Nephron progenitor cell (in vitro differentiated cells): ENCODE measurements around the gene KLK10.
"Not testable (repeated sequence)": the region's sequence is repeated elsewhere in the genome, so short reads cannot be mapped to it uniquely, and the experiment has no call there.

Experiments used
- DNase-seq: peaks from one replicate; pipeline ENCODE4 v3.0.0; 2021
- H3K27ac Mint-ChIP-seq: 2 replicates; pipeline ENCODE4 v1.8.0; 2021; ENCODE audit warnings: mild to moderate bottlenecking, moderate library complexity, mixed read lengths
- H3K27me3 Mint-ChIP-seq: 2 replicates; pipeline ENCODE4 v1.8.0; 2021; ENCODE audit warnings: mild to moderate bottlenecking, low read depth, mixed read lengths; ENCODE audit not compliant: poor library complexity
- H3K36me3 Mint-ChIP-seq: 2 replicates; pipeline ENCODE4 v1.8.0; 2021; ENCODE audit warnings: low read depth, mixed read lengths
- H3K4me1 Mint-ChIP-seq: 2 replicates; pipeline ENCODE4 v1.8.0; 2021; ENCODE audit warnings: mixed read lengths
- H3K4me3 Mint-ChIP-seq: 2 replicates; pipeline ENCODE4 v1.8.0; 2021; ENCODE audit warnings: mild to moderate bottlenecking, moderate library complexity, mixed read lengths
- H3K9me3 Mint-ChIP-seq: 2 replicates; pipeline ENCODE4 v1.8.0; 2021; ENCODE audit warnings: mild to moderate bottlenecking, moderate library complexity, mixed read lengths
- TF ChIP-seq, protein P1 (sequence below): fragments of 200-600 bp; sonication (generic); IDR thresholded peaks from 2 replicates; pipeline ENCODE4 v1.5.0; 2021; ENCODE audit warnings: antibody characterized with exemption

The KLK10 gene

DNA sequence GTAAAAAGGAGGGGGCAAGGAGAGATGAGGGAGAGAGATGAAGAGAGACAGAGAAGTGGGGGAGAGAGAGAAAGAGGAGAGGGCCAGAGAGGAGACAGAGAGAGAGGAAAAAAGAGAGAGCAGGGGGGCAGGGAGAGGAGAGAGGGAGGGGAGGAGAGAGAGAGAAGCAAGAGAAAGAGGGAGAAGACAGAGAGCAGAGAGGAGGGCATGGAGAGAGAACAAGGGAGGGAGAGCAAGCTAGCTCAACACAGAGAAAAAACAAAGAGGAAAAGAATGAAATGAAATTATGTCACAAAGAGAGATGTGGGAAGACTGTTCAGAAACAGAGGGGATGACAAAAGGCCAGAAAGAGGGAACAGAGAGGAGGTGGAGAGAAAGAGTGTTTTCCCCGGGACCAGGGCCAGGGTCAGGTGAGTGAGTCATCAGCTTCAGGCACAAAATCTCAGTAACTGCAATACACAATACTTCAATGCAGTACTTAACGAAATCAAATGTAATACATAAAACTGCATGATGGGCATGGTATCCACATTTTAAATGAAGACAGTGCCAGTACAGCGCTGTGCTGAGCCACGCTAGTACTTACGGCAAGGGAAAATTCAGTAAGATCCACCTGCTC is 40.6 kb downstream of the KLK10 start:
- peaks cover 73% of the 10 kb centered on the region for H3K4me1 Mint-ChIP-seq
- no peak overlapping the region for H3K27ac Mint-ChIP-seq
- TF ChIP-seq, protein P1, sequence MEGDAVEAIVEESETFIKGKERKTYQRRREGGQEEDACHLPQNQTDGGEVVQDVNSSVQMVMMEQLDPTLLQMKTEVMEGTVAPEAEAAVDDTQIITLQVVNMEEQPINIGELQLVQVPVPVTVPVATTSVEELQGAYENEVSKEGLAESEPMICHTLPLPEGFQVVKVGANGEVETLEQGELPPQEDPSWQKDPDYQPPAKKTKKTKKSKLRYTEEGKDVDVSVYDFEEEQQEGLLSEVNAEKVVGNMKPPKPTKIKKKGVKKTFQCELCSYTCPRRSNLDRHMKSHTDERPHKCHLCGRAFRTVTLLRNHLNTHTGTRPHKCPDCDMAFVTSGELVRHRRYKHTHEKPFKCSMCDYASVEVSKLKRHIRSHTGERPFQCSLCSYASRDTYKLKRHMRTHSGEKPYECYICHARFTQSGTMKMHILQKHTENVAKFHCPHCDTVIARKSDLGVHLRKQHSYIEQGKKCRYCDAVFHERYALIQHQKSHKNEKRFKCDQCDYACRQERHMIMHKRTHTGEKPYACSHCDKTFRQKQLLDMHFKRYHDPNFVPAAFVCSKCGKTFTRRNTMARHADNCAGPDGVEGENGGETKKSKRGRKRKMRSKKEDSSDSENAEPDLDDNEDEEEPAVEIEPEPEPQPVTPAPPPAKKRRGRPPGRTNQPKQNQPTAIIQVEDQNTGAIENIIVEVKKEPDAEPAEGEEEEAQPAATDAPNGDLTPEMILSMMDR = no peak
- no peak overlapping the region for H3K4me3 Mint-ChIP-seq
- DNase-seq = no peak
- H3K9me3 Mint-ChIP-seq = peaks cover 4% of the 10 kb centered on the region
- H3K27me3 Mint-ChIP-seq = peaks cover 36% of the 10 kb centered on the region
- H3K36me3 Mint-ChIP-seq = peaks cover 4% of the 10 kb centered on the region

DNA sequence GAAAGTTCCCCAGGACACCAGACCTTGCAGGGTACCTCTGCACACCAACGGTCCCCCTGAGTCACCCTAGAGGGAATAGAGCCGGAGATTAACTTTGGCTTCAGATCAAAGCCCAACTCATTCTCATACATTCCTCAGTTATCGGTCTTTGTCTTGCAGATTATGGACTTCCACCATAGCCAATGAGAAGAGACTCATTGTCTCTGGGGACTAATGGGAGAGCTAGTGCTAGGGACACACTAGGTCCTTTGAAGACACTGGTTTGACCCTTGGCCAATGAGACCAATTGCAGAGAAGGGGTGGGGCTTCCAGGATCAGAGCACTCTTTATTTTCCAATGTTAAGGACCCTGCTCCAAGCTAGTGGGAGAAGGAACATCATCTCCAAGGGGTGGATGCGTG is 41.9 kb downstream of the KLK10 start:
- H3K4me1 Mint-ChIP-seq = peaks cover 76% of the 10 kb centered on the region
- TF ChIP-seq, protein P1 = no peak
- peaks cover 30% of the 10 kb centered on the region for H3K27me3 Mint-ChIP-seq
- no peak overlapping the region for H3K27ac Mint-ChIP-seq
- no peak overlapping the region for H3K4me3 Mint-ChIP-seq
- peaks cover 4% of the 10 kb centered on the region for H3K9me3 Mint-ChIP-seq
- DNase-seq = no peak
- H3K36me3 Mint-ChIP-seq = peaks cover 4% of the 10 kb centered on the region

DNA sequence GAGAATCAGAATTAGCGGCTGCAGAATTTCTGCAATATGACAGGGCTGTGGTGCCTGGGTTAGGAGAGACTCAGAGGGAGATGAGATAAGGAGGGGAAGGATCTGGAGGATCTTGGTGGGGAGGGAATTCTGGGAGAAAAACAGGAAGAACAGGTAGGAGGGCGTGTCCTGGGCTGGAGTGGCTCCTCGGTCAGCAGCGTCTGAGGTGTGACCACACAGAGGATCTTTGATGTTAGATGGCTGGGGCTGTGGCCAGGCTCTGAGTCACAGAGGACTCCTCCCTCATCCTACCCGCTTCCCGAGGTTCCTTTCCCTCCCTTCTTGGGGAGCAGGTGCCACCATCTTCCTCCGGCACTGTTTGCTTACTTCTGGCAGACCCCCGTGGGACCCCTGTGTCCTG is 43.7 kb downstream of the KLK10 start:
- TF ChIP-seq, protein P1 = no peak
- Mint-ChIP-seq H3K36me3 (peaks cover 4% of the 10 kb centered on the region), H3K4me3 (no peak overlapping the region), H3K27ac (no peak overlapping the region), H3K27me3 (peaks cover 16% of the 10 kb centered on the region), H3K9me3 (peaks cover 4% of the 10 kb centered on the region), H3K4me1 (peaks cover 75% of the 10 kb centered on the region)
- DNase-seq = no peak

DNA sequence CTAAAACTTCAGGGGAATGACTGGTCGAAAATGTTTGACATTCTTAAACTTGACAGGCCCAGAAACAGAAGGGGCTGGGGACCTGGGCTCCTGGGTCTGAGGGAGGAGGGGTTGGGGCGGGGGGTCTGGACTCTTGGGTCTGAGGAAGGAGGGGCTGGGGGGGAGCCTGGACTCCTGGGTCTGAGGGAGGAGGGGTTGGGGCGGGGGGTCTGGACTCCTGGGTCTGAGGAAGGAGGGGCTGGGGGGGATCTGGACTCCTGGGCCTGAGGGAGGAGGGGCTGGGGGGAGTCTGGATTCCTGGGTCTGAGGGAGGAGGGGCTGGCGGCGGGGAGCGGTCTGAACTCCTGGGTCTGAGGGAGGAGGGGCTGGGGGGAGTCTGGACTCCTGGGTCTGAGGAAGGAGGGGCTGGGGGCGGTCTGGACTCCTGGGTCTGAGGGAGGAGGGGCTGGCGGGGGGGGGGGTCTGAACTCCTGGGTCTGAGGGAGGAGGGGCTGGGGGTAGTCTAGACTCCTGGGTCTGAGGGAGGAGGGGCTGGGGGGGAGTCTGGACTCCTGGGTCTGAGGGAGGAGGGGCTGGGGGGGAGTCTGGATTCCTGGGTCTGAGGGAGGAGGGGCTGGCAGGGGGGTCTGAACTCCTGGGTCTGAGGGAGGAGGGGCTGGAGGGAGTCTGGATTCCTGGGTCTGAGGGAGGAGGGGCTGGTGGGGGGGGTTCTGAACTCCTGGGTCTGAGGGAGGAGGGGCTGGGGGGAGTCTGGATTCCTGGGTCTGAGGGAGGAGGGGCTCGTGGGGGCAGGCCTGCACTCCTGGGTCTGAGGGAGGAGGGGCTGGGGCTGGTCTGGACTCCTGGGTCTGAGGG is 44.6 kb downstream of the KLK10 start:
- no peak overlapping the region for H3K4me3 Mint-ChIP-seq
- DNase-seq = no peak
- peaks cover 18% of the 10 kb centered on the region for H3K27me3 Mint-ChIP-seq
- H3K4me1 Mint-ChIP-seq = peaks cover 75% of the 10 kb centered on the region
- TF ChIP-seq, protein P1 = no peak
- H3K27ac Mint-ChIP-seq = peak overlapping the region; percentile 66
- peaks cover 4% of the 10 kb centered on the region for H3K36me3 Mint-ChIP-seq
- H3K9me3 Mint-ChIP-seq = peaks cover 4% of the 10 kb centered on the region

- peaks cover 4% of the 10 kb centered on the region for H3K9me3 Mint-ChIP-seq
- H3K27ac Mint-ChIP-seq = no peak overlapping the region
- TF ChIP-seq, protein P1 = no peak
- DNase-seq = no peak
- H3K27me3 Mint-ChIP-seq = peaks cover 17% of the 10 kb centered on the region
- H3K4me3 Mint-ChIP-seq = no peak overlapping the region
- peaks cover 75% of the 10 kb centered on the region for H3K4me1 Mint-ChIP-seq
- peaks cover 4% of the 10 kb centered on the region for H3K36me3 Mint-ChIP-seq
These were observed 46.6 kb downstream of the KLK10 start for GRCh38 chr19:50972795-50973376.

GRCh38 chr19:50969810-50970209 is 49.7 kb downstream of the KLK10 start:
- not testable (repeated sequence) for H3K27ac Mint-ChIP-seq, H3K4me3 Mint-ChIP-seq, H3K36me3 Mint-ChIP-seq, H3K9me3 Mint-ChIP-seq, DNase-seq
- Mint-ChIP-seq H3K27me3 (peaks cover 13% of the 10 kb centered on the region), H3K4me1 (peaks cover 82% of the 10 kb centered on the region)
